AG20443 (cell line): ENCODE results near the gene BRI3.

Source experiments
- DNase-seq: peaks from one replicate; pipeline ENCODE4 v3.0.0; 2012; ENCODE audit warnings: low spot score, mixed read lengths

BRI3 gene

DNA sequence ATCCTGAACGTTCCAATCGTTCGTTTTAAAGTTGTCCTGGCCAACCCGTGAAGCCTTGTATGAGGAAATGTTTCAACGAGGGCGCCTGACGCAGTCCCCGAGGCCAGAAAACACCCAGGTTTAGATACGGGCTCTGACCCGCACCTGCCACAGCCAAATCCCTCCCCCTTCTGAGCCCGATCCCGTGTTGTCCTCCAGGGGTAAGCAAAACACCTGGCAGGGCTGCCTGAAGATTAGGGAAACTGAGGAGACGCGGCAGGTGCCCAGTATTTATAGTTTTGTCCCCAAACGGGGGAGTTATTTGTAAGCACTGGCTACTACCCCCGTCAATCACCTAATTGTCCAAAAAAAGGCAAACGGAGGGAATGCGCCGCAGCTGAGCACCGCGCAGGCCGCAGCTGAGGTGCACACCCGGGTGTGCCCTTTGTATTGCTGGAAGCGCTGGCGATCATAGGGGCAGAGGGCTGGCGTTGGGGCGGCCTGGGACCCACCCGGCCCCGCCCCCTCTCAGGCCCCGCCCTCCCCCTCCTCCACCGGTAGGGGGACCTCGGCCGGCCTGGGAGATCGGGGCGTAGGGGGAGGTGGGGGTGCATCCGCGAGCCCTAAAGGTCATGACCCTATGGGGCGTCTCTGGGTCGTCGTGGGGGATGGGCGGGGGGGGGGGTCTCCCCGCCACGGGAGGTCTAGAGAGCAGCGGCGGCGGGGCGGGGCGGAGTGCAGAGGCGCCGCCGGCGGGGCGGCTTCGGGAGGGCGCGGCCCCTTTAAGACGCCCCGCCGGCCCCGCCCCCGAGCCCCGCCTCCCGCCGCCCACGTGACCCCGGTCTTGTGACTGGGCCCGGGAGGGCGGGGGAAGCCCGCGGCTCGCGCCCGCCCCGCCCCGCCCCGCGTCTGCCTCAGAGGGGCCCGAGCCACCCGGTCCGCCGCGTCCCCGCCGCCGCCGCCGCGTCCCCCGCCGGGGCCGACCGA lies at the start of gene BRI3:
BRI3 (plus strand) TSS at position 896 of the 966 bp plus-strand sequence. CDS start 110 bp downstream, outside the sequence.
- peak; percentile 96 for DNase-seq

DNA sequence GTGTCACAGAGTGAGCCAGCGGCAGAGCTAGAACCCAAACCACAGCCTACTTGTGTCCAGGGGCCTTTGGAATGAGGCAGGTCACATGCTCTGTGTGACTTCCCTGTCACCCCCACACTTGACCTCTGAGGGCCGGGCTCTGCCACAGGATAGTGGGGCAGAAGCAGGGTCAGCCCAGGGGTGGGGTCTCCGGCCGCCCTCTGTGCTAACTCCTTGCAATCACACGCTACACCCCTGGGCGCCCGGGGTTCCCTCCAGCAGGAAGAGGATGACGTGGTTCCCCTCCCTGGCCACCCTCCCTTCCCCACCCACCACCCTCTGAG lies 49.3 kb upstream of the BRI3 start:
- DNase-seq = no peak

DNA sequence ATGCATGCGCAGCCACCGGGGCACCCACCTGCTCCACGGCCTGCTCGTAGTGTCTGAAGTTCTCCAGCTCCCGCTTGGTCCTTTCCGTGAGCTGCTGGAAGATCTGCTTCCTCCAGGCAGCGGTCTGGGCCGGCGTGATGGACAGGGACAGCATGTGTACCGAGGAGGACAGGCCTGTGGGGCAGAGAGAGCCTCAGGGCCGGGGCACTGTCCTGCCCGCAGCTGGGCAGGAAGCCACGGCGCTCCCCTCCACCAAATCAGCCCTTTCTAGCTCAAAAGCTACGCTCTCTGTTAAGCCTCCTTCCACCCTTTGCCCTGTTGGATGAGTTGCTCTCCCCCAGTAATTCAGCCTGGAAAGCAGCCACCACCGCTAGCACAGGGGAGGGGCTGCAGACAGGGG lies 48.7 kb upstream of the BRI3 start:
- no peak for DNase-seq

DNA sequence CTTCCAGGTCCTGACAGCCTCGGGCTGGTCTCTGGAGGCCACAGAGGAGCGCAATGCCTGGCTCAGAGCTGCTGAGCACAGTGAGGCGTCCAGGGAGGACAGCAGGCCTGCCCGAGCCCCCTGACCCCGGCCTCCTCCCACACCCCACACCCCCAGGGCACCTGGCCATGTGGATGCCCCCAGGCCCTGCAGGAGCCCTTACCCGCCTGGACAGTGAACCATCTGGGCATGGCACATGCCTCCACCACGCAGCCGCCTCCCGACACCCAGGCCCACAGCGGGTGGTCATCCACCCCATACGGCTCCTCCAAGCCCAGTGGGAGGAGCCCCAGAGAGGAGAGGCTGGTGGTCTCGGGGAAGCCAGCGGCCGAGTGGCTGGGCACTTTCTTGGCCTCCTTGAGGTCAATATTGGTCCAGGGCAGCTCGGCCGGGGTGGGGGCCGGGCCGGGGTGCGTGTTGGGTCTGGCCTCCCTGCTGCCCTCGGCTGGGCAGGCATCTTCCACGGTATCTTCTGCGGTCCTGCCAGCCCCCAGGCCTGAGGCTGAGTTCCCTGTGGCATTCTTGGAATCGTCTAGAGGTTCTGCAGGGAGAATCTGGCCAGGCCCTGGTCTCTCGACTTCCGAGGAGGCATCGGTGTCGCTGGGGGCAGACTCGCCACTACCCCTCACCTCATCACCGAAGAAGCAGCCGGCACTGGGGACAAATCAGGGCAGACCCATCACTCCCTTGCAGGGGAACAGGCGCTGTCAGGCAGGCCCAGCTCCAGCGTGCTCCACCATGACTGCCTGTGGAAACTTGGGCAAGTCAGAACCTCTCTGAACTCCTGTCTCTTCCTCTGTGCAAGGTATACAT lies 48.0 kb upstream of the BRI3 start:
- DNase-seq = no peak

- DNase-seq = no peak
Observed at GRCh38 chr7:98234429-98235147, 46.9 kb upstream of the BRI3 start.

DNA sequence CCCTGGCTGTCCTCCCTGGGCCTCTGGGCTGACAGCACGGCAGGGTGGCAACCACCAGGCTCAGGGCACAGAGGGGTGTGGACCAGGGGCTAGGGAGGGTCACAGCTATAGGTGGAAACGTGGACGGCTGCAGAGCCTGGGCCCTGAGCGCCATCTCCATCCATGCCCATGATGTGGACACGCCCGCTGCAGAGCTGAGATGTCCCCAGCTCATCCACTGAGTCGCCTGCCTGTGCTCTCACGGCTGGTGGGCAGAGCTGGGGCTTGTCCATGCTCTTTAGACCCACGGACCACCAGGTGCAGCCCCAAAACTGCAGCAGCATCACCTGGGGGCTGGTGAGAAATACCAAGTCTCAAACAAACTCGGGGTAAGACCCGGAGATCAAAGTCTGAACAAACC lies 45.6 kb upstream of the BRI3 start:
- DNase-seq = no peak

DNA sequence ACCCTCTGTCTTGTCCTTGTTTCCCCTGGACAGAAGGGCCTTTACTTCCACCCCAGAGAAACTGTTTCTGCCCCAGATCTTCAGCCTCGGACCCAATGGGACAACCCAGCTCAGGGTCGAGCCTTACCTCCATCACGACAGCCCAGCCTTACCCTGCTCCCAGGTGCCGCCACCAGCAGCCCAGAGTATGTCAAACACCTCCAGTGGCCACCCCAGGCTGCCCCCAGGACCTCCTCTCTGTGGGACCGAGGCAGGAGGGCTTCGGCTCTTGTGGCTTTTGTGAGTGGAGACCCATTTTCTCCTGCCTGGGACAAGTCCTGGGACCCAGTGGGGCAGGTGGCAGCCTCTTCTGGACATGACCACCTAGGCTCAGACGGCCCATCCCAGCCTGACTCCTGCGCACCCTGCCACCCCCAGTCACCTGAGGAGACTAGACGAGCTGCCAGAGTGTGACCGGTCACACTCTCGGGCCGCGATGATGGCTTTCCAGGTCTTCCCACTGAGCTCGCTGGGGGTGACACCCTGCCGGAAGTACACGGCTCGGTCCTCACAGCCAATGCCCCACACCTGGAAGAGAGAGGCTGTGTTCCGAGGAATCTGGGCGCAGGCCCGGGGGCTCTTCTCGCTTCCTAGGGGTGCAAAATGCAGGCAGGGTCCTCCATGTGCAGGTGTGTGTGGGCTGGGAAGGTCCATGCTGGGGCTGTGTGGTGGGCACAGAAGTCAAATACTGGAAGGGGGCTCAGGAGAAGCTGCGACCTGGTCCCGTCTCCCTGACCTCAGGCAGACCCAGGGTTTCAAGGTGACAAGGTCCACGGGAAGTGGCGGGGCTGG lies 44.9 kb upstream of the BRI3 start:
- DNase-seq = no peak

DNA sequence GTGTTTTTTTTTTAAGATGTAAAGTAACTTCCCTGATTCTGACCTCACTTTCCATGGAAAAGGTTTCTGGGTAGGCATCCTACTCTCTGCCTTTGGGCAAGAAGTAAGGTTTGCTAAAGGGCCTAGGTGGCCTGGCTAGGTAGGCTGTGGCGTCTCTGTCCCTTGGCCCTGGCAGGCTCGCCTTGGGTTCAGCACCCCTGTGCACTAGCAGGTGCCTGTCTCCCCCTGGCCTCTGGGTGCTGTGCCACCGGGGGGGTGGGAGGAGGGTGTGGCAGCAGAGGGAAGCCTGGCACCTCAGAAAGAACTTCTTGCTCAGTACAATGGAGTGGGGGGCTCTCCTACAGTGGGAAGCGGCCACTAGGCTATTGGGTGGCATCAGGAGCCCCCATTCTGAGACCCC lies 43.4 kb upstream of the BRI3 start:
- DNase-seq = no peak

GRCh38 chr7:98238976-98239375 lies 42.5 kb upstream of the BRI3 start:
- no peak for DNase-seq

- DNase-seq = peak; percentile 85
Observed at GRCh38 chr7:98240961-98241673, 40.4 kb upstream of the BRI3 start.

DNA sequence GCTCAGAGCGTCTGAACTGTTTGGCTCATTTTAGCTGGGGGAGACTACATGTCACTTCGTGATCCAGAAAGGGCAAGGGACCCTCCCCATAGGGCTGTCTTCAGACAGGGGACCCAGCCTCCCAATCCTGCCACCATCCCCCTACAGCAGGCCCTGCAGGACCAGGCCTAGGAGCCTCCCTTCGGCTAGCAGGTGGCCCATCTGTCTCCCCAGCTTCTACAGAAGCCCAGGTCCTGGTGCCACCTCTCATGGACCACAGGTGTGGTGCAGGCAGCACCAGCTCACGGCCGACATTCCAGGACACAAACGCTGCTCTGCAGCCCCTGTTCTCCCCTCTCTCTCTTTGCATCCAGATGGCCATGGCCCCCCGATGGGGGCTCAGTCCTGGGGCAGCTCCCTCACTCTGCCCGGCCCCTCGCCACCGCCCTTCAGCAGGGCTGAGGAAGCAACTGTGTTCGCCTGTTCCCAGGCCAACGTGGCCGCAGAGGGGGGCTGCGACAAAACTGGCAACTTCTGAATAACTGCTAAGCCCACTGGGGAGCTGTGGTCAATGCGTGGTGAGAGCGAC lies 39.7 kb upstream of the BRI3 start:
- no peak for DNase-seq

DNA sequence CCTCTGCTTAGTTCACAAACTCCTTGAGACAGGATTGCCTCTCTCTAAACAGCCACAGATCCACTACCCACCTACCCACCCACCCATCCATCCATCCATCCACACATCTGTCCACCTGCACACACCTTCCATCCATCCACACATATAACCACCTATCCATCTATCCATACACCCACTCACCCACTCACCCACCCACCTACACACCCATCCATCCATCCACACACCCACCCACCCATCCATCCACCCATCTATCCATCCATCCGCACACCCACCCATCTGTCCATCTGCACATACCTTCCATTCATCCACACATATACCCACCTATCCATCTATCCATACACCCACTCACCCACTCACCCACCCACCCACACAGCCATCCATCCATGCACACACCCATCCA lies 39.1 kb upstream of the BRI3 start:
- DNase-seq = no peak

GRCh38 chr7:98242934-98243333 lies 38.6 kb upstream of the BRI3 start:
- DNase-seq = no peak

GRCh38 chr7:98244871-98245270 lies 36.6 kb upstream of the BRI3 start:
- DNase-seq = no peak

DNA sequence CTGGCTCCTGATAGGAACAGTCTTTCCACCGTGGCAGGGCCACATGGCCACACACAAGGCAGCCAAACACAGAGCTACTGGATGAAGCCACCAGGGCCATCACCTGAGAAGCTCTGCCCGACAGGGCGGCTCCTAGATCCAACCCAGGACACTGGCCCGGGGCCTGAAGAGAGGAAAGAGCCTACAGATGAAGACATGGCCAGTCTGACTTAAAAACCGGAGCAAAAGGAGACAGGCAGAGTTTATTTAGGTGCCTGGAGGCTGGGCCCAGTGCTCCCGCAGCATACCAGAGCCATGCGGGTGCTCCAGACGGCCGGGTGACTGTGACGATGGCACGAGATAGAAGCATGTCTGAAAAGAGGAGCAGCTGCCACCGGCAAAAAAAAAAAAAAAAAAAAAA lies 33.3 kb upstream of the BRI3 start:
- no peak for DNase-seq

- no peak for DNase-seq
Observed at GRCh38 chr7:98249106-98249505, 32.4 kb upstream of the BRI3 start.

DNA sequence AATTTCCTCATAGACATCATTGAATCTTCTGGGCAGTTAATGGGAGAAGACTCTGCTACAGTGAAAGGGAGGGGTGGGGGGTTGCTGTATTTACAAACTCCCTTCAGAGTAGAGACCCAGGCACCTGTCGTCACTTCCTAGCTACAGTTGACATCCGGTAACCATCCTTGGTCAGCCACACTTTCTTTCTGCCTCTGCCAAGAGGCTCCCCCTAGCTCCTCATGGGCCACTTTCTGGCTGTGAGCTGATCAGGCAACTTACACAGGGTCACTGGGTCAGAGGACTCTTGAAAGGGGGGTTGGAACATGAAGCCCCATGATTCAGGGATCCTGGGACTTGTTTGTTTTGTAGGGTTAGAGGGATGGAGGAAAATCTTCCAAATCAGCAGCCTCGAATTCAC lies 30.7 kb upstream of the BRI3 start:
- DNase-seq = no peak

DNA sequence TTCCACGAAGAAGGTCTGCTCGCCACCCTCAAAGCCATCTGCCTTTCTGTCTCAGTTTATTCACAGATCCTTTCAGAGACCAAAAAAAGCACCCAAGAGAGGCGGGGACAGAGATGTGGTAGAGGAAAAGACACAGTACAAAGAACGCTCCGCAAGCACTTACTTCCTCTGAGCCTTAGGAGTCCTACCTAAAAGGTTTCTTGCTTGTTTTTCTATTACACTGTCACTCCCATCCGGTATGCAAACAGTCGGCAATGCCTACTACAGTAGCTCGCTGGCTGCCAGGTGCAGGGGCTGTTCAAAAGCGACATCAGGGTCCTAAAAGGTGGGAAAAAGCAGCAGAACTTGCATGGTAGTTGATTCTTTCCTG lies 30.3 kb upstream of the BRI3 start:
- no peak for DNase-seq

DNA sequence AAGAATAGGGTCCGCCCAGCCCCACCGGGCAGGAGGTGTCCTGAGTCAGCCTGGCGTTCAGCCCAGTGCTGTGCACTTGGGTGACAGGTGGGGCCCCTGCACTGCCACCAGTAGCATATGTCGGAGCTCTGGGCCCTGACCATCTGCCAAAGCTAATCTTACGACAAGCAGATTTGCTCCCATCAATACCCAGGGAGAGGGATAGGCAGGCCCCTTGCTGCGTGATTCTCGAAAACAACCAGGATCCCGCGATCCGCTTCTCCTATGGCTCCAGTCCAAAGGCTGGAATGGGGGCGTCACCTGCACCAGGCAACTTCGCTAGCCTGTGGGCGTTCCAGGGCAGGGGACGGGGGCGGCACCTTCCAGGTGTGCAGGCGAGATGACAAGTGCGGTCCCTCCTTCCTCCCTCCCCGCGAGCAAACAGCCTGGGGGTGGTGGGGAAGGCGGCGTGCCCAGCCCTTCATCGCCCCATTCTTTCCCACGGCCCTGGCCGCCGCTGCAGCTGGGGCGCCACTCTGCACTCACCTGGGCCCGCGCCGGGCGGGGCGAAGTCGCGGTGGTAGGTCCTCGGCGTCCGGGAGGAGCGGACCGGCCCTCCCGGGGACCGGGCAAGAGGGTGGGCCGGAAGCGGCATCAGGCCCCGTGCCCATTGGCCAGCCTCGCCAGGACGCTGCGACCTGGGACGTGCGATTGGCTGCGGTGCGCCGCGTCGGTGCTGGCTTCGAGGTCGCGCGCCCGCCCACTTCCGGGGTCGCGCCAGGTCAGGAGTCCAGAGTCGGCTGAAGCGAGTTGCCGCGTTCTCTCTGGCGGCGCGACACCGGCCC lies 29.7 kb upstream of the BRI3 start, which contains the start of gene TECPR1:
TECPR1 (minus strand) TSS at position 632 of the 824 bp plus-strand sequence. CDS start 6,086 bp downstream, outside the sequence.
- peak; percentile 100 for DNase-seq
